SK-MEL-5 (cell line): ENCODE data around the gene WSB2. TPM values are rescaled to one million over a fixed set of nuclear protein-coding genes. Genes with fewer than 3 reads are reported as not detected.
"Not testable (repeated sequence)": the region's sequence is repeated elsewhere in the genome, so short reads cannot be mapped to it uniquely, and the experiment has no call there.

Experiments
- DNase-seq: peaks from one replicate; pipeline ENCODE4 v3.0.0-alpha.2; 2016; ENCODE audit warnings: low read depth, low spot score
- in situ Hi-C: cut with HindIII; loops from 2 replicates; pipeline ENCODE4 v1.10.0; 2016; ENCODE audit warnings: low sequenced_read_pairs, high pct_unique_total_duplicates, low pct_unique_long_range_greater_than_20kb
- total RNA-seq: library from RNA; depleted of rRNA; stranded (reverse); fragments of >200 nt; shearing (Covaris generic); gene quantifications from 2 replicates; pipeline ENCODE4 v1.2.3, GENCODE V29; 2014

WSB2 gene
- total RNA-seq, 1 experiment from 2014 or later = 223 TPM

- no peak for DNase-seq
- in situ Hi-C loops = no loop called here
These were observed 14.5 kb downstream of the WSB2 start for GRCh38 chr12:118046430-118046829.

DNA sequence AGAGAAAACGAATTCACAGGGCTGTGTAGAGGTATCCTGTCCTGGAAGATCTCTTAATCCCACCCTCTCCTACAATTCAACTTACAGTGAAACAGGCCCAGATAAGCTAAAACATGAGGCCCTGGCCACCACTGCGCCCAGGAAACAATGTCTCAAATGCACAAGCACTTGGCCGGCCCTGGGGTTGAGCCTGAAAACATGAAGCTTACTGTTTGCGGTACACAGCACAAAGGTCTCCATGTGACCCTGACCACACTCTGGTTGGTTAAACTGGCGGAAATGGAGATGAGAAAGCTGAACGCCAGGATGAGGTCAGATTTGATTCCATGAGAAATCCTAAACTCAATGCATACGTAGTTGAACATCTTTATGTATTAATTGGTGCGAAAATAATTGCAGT is 16.4 kb downstream of the WSB2 start:
- in situ Hi-C loops = no loop called here

GRCh38 chr12:118044075-118044474 is 16.9 kb downstream of the WSB2 start:
- DNase-seq = no peak

More for the DNA sequence above, 16.4 kb downstream of the WSB2 start:
- DNase-seq = no peak

DNA sequence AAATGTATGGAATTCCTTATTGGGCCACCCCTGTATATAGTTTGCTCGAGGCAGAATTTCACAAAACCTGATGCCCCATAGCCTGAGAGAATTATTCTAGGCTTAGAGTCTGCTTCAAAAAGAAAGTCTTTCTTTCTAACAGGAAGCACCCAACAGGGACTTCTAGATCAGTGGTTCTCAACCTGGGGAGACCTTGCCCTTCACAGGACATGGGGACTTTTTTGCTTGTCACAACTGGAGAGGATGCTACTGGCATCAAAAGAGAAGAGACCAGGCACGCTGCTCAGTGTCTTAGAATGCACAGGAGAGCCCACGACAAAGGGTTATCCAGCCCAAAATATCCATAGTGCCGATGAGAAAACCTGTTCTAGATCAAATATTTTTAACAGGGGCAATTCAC is 18.9 kb downstream of the WSB2 start:
- no peak for DNase-seq
- in situ Hi-C loops = no loop called here

More at GRCh38 chr12:118044075-118044474, 16.9 kb downstream of the WSB2 start:
- in situ Hi-C loops = no loop called here

- DNase-seq = no peak
- in situ Hi-C loops = no loop called here
These were observed 22.8 kb downstream of the WSB2 start for GRCh38 chr12:118038137-118038536.

GRCh38 chr12:118036672-118037411 is 24.1 kb downstream of the WSB2 start:
- DNase-seq = no peak
- in situ Hi-C loops = no loop called here

DNA sequence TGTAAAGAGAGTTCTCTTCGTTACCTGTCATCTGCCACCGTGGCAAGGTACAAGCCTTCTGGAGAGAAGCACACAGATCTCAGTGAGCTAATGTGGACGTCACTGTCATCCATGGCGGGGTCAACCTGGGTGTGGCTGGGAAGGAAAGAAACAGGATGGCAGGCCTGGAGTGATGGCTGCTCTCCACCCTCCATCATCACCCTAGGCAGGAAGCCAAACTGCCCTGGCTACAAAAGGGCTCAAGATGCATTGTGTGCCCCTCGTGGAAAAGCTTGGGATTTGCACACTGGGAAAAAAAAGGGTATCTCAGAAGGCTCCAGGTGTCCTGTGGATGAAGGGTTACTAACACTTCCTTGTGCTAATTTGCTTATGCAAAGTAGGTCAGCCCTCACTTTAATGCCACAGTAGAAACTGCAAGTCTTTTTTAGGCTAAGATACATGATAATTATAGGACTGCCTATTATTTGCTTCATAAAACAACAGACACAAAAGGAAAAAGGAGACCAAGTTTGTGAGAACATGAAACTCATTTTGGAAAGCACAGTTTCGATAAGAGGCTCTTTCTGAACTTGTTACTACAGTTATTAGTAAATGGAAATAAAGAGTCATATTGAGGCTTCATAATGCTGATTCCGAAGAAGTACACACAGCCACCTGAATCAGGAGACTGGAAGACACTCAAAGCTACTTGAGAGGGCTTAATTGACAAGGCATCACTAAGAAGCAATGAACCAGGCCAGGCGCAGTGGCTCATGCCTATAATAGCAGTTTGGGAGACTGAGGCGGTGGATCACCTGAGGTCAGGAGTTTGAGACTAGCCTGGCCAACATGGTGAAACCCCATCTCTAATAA is 25.6 kb downstream of the WSB2 start:
- in situ Hi-C loops = no loop called here
- peak; percentile 61 for DNase-seq

DNA sequence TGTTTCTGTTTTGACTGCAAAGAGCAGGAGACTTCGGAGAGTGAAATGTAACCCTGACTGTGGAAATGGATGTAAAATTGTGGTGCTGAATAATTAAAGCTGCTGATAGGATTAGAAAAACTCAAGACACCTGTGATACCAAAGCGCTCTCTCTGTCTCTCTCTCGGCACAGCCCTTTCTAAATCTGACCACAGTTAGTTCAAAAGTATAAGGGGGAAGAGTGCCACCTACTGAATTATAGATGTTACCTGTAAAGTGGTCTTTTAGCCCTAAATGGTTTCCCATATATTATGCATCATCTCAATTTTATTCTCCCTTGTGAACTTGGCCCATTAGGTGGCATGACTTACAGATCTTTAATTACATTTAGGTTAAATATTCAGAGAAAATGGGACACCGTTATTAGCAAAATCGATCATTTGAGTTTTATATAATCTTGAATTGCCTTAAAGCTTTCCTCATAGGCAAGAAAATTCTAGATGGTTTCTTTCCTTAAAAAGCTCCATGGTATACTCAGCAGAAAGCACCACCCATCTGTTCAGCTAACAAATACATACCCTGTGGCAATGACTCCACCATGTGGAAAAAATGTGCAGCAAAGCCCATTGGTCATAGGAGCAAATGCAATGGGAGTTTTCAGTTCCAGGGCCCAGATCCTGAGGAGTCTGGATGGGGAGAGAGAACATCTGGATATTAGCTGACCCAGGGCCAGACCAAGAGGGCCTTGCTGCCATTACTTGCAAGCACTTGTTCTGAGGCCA is 26.4 kb downstream of the WSB2 start:
- in situ Hi-C loops = no loop called here
- peak; percentile 79 for DNase-seq

- no peak for DNase-seq
- in situ Hi-C loops = no loop called here
These were observed 27.1 kb downstream of the WSB2 start for GRCh38 chr12:118033902-118034301.

DNA sequence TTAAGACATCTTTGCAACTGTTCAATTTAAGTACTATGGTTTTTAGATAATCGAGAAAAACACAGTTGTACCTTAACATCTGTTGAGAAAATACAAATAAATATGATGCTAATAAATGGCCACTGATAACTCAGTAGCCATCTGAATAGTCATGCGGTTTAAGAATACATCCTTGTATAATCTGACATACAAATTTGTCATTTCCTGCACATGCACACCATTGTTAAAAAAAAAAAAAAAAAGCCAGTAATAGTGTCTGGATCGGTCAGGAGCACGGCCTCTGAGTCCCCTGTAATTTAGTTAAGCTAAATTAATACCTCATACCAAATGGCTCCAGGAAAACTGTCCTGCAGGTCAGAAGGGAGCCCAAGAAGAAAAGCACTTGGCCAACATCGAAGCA is 27.7 kb downstream of the WSB2 start:
- no peak for DNase-seq
- in situ Hi-C loops = no loop called here

GRCh38 chr12:118032188-118032587 is 28.8 kb downstream of the WSB2 start:
- in situ Hi-C loops = no loop called here
- no peak for DNase-seq

GRCh38 chr12:118029166-118029565 is 31.8 kb downstream of the WSB2 start:
- in situ Hi-C loops = no loop called here
- DNase-seq = no peak

DNA sequence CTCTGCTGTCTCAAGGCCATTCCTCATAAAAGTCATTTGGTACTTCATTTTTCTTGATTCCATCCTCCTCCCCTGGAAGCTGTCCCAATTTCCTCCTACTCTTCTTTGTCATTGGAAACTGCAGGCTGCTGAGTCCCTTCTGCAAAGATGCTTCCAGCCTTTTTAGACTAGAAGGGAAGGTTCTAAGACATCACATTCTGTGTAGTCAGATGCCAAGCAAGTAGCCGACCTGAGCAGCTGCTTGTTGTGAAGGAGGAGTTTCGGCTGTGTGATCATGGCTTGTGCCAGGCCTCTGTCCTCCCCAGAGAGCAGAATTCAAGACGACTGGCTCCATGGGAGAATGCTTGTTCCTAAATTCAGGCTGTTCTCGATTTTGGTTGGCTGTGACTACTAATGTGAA is 35.8 kb downstream of the WSB2 start:
- in situ Hi-C loops = no loop called here
- DNase-seq = no peak

GRCh38 chr12:118023301-118023860 is 37.6 kb downstream of the WSB2 start:
- in situ Hi-C loops = no loop called here
- DNase-seq = no peak

GRCh38 chr12:118022728-118023109 is 38.3 kb downstream of the WSB2 start:
- in situ Hi-C loops = no loop called here
- no peak for DNase-seq

- DNase-seq, in situ Hi-C loops: not testable (repeated sequence)
These were observed 38.8 kb downstream of the WSB2 start for GRCh38 chr12:118022097-118022727.

GRCh38 chr12:118020036-118020435 is 40.9 kb downstream of the WSB2 start:
- in situ Hi-C loops = no loop called here
- no peak for DNase-seq
